GM19455 (cell line): Measurements from ENCODE around the gene RICTOR.

Experiments used
- ATAC-seq: cut with Tn5 transposase; IDR thresholded peaks from one replicate; pipeline ENCODE4 v1.9.1; 2021; ENCODE audit not compliant: unreplicated experiment

The RICTOR gene

GRCh38 chr5:38944282-38944681 is 129.9 kb downstream of the RICTOR start:
- no peak for ATAC-seq

- no peak for ATAC-seq
Measured at GRCh38 chr5:38941912-38942311, 132.3 kb downstream of the RICTOR start.

GRCh38 chr5:38940230-38940858 is 133.9 kb downstream of the RICTOR start:
- ATAC-seq: no peak

GRCh38 chr5:38938973-38939372 is 135.2 kb downstream of the RICTOR start:
- no peak for ATAC-seq

GRCh38 chr5:38938424-38938823 is 135.8 kb downstream of the RICTOR start:
- no peak for ATAC-seq

GRCh38 chr5:38936269-38936668 is 137.9 kb downstream of the RICTOR start:
- no peak for ATAC-seq

- ATAC-seq: no peak
Measured at GRCh38 chr5:38935437-38935836, 138.8 kb downstream of the RICTOR start.

GRCh38 chr5:38932854-38933408 is 141.3 kb downstream of the RICTOR start:
- no peak for ATAC-seq

- no peak for ATAC-seq
Measured at GRCh38 chr5:38931731-38932130, 142.5 kb downstream of the RICTOR start.

- ATAC-seq: no peak
Measured at GRCh38 chr5:38929838-38930237, 144.4 kb downstream of the RICTOR start.

- ATAC-seq: no peak
Measured at GRCh38 chr5:38927470-38927869, 146.7 kb downstream of the RICTOR start.

GRCh38 chr5:38926121-38926520 is 148.1 kb downstream of the RICTOR start:
- ATAC-seq: no peak

- ATAC-seq: no peak
Measured at GRCh38 chr5:38925154-38925925, 148.9 kb downstream of the RICTOR start.

GRCh38 chr5:38923661-38924451 is 150.3 kb downstream of the RICTOR start:
- ATAC-seq: no peak

GRCh38 chr5:38922199-38922598 is 152.0 kb downstream of the RICTOR start:
- no peak for ATAC-seq

GRCh38 chr5:38921174-38921573 is 153.0 kb downstream of the RICTOR start:
- ATAC-seq: no peak

GRCh38 chr5:38916802-38917201 is 157.4 kb downstream of the RICTOR start:
- ATAC-seq: no peak

GRCh38 chr5:38913714-38914113 is 160.5 kb downstream of the RICTOR start:
- no peak for ATAC-seq

GRCh38 chr5:38911933-38912332 is 162.3 kb downstream of the RICTOR start:
- no peak for ATAC-seq

- ATAC-seq: no peak
Measured at GRCh38 chr5:38906503-38906902, 167.7 kb downstream of the RICTOR start.

- no peak for ATAC-seq
Measured at GRCh38 chr5:38905516-38905915, 168.7 kb downstream of the RICTOR start.

GRCh38 chr5:38899936-38900335 is 174.3 kb downstream of the RICTOR start:
- no peak for ATAC-seq
